Colonic mucosa (tissue), 4 donors: ENCODE data around the gene ZDHHC18. TPM values are rescaled to one million over a fixed set of nuclear protein-coding genes. Genes with fewer than 3 reads are reported as not detected.

Experiments
- DNase-seq: peaks from one replicate; pipeline ENCODE4 v3.0.0-alpha.2; 2020
- H3K27ac ChIP-seq: fragments of 200-600 bp; one replicate; pipeline ENCODE4 v1.8.0; 2021
- H3K27me3 ChIP-seq: fragments of 200-600 bp; one replicate; pipeline ENCODE4 v1.8.0; 2021
- H3K36me3 ChIP-seq: fragments of 200-600 bp; one replicate; pipeline ENCODE4 v1.8.0; 2021
- H3K4me1 ChIP-seq: fragments of 200-600 bp; one replicate; pipeline ENCODE4 v1.8.0; 2021; ENCODE audit warnings: mild to moderate bottlenecking
- H3K4me3 ChIP-seq: fragments of 200-600 bp; one replicate; pipeline ENCODE4 v1.8.0; 2021
- H3K9ac ChIP-seq, 2 donors: one replicate each; pipeline ENCODE4 v1.7.0; 2013; ENCODE audit warnings: control low read depth in 2 of 2, low read depth in 2 of 2, low read length in 2 of 2
- H3K9me3 ChIP-seq: fragments of 200-600 bp; one replicate; pipeline ENCODE4 v1.8.0; 2021
- intact Hi-C: fragments of 100-400 bp; cut with DNase I; formaldehyde crosslinking; loops from one replicate; pipeline ENCODE4 v1.14.1; 2022
- total RNA-seq, 2 donors: library from RNA; stranded (reverse); fragmentation: NEBNext Ultra II Directional in 1 of 2; extraction: Animal tissue kit (Norgen Biotek cat#: 25700) in 1 of 2; gene quantifications; one replicate each; pipeline ENCODE4 v1.2.1, GENCODE V29; 2021
- TF ChIP-seq, protein P1 (sequence below): fragments of 200-600 bp; IDR thresholded peaks from one replicate; pipeline ENCODE4 v1.8.0; 2022; ENCODE audit warnings: antibody characterized with exemption, mild to moderate bottlenecking
- donor health status: healthy.
- donor health status: DM: no; HTN: no; CAD: no.
- donor health status: DM: no; HTN: no; CAD: no.

ZDHHC18 gene
- total RNA-seq, 2 donors from 2014 or later = 14.1 to 16.8 TPM

- TF ChIP-seq, protein P1, sequence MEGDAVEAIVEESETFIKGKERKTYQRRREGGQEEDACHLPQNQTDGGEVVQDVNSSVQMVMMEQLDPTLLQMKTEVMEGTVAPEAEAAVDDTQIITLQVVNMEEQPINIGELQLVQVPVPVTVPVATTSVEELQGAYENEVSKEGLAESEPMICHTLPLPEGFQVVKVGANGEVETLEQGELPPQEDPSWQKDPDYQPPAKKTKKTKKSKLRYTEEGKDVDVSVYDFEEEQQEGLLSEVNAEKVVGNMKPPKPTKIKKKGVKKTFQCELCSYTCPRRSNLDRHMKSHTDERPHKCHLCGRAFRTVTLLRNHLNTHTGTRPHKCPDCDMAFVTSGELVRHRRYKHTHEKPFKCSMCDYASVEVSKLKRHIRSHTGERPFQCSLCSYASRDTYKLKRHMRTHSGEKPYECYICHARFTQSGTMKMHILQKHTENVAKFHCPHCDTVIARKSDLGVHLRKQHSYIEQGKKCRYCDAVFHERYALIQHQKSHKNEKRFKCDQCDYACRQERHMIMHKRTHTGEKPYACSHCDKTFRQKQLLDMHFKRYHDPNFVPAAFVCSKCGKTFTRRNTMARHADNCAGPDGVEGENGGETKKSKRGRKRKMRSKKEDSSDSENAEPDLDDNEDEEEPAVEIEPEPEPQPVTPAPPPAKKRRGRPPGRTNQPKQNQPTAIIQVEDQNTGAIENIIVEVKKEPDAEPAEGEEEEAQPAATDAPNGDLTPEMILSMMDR = no peak
- no peak overlapping the region for H3K27ac ChIP-seq
Observed at GRCh38 chr1:26853600-26853999, 27.1 kb downstream of the ZDHHC18 start.

GRCh38 chr1:26854906-26855305 lies 28.4 kb downstream of the ZDHHC18 start:
- no peaks in the 10 kb centered on the region for H3K9me3 ChIP-seq
- peak overlapping the region; percentile 37 for H3K27ac ChIP-seq
- peak; percentile 88 for DNase-seq
- no peak overlapping the region for H3K4me3 ChIP-seq
- peaks cover 13% of the 10 kb centered on the region for H3K4me1 ChIP-seq
- H3K9ac ChIP-seq = peak overlapping the region in 1 of 2 donors; percentile 3
- H3K27me3 ChIP-seq = no peaks in the 10 kb centered on the region
- peaks cover 15% of the 10 kb centered on the region for H3K36me3 ChIP-seq
- TF ChIP-seq, protein P1 = no peak
- intact Hi-C loops = no loop called here

More at GRCh38 chr1:26853600-26853999, 27.1 kb downstream of the ZDHHC18 start:
- intact Hi-C loops = loop anchor here (2.0 kb wide), 1 partner anchor 25 kb away; no protein-coding TSS in a partner anchor
- DNase-seq = no peak
- Histone ChIP-seq H3K9ac (peak overlapping the region in 1 of 2 donors; percentile 9), H3K4me3 (no peak overlapping the region), H3K27me3 (no peaks in the 10 kb centered on the region), H3K4me1 (peaks cover 22% of the 10 kb centered on the region), H3K9me3 (no peaks in the 10 kb centered on the region), H3K36me3 (peaks cover 15% of the 10 kb centered on the region)

- H3K4me3 ChIP-seq = no peak overlapping the region
- no peaks in the 10 kb centered on the region for H3K27me3 ChIP-seq
- DNase-seq = no peak
- peaks cover 15% of the 10 kb centered on the region for H3K36me3 ChIP-seq
- no peak overlapping the region for H3K27ac ChIP-seq
- H3K4me1 ChIP-seq = peaks cover 11% of the 10 kb centered on the region
- H3K9ac ChIP-seq = peak overlapping the region in 1 of 2 donors; percentile 3
- TF ChIP-seq, protein P1 = no peak
- H3K9me3 ChIP-seq = no peaks in the 10 kb centered on the region
- intact Hi-C loops = no loop called here
Observed at GRCh38 chr1:26855636-26856035, 29.1 kb downstream of the ZDHHC18 start.

DNA sequence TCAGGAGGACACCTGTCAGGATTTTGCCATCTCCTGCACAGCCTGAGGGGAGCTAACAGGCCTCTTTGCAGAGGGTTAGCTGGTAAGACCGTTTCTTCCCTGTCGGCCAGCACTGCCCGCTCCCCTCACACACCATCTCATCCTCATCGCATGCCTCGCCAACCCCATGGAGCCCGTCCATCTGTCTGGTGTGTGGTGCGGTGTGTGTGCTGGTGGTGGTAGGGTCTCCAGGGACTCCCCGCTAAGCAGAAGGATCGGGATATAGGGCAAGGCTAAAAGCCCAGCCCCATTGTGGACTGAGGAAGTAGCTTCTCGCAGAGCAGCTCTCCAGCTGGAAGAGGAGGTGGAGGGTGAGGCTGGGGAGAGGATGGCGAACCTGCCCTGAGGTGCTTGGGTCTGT lies 29.7 kb downstream of the ZDHHC18 start:
- DNase-seq = no peak
- peak overlapping the region in 1 of 2 donors; percentile 3 for H3K9ac ChIP-seq
- intact Hi-C loops = no loop called here
- H3K4me1 ChIP-seq = peaks cover 11% of the 10 kb centered on the region
- no peaks in the 10 kb centered on the region for H3K27me3 ChIP-seq
- H3K4me3 ChIP-seq = no peak overlapping the region
- TF ChIP-seq, protein P1 = no peak
- H3K36me3 ChIP-seq = peaks cover 13% of the 10 kb centered on the region
- no peak overlapping the region for H3K27ac ChIP-seq
- no peaks in the 10 kb centered on the region for H3K9me3 ChIP-seq

DNA sequence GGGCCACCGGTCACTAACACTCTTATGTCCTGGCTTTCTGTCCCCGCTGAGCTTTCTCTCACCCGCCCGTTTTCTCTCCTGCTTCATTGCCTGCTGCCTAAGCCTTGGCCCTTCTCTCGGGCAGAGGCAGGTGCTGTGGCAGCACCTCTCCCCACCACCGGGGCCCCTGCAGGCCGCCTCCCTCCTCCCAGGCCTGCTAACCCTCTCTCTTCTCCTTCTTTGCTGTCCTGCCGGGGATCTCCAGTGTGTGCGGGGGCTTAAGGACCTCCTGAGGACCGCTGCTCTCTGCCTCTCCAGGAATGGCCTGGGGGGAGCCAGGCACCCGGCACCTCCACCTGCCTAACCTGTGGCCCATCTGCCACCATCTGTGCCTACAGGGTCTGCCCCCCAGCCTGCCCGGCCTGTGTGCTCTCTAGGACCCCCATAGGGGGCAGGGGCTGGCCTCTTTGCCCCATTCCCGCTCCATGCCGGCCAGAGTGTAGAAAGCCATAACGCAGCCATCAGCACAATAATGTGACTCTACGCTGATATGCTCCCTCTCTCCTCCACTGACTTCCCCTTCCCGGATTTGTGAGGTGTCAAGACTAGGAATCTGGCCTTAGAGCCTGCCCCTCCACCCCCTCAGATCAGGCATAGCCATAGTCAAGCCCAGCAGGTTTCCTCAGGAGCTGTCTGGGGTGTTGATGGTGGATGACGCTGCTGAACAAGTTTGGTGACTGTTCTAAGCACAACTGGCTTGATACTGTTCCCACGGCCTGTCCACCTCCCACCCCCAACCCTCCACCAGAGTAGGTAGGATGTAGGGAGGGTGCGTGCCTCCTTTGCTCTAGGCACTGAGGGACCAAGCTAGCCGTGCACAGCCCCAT lies 30.3 kb downstream of the ZDHHC18 start:
- H3K9ac ChIP-seq = no peak overlapping the region
- H3K27me3 ChIP-seq = no peaks in the 10 kb centered on the region
- H3K27ac ChIP-seq = no peak overlapping the region
- intact Hi-C loops = no loop called here
- no peaks in the 10 kb centered on the region for H3K9me3 ChIP-seq
- TF ChIP-seq, protein P1 = no peak
- H3K36me3 ChIP-seq = peaks cover 7% of the 10 kb centered on the region
- DNase-seq = no peak
- peaks cover 11% of the 10 kb centered on the region for H3K4me1 ChIP-seq
- no peak overlapping the region for H3K4me3 ChIP-seq
